Kidney (tissue), 14 donors: ENCODE measurements around the gene HSPB2. TPM values are rescaled to one million over a fixed set of nuclear protein-coding genes. Genes with fewer than 3 reads are reported as not detected.

Experiments
- DNase-seq, 5 donors: peaks; one replicate each; pipeline ENCODE4 v3.0.0-alpha.2; 2013 to 2020
- FAIRE-seq: peaks from 2 replicates; lab custom pipeline; 2012; peaks lifted over from hg19 to GRCh38; lab: Jason Lieb, UNC
- H3K27ac ChIP-seq, 2 donors: one replicate each; pipeline ENCODE4 v1.7.0; 2013; ENCODE audit warnings: low read depth in 2 of 2, low read length in 2 of 2, inconsistent platforms in 1 of 2
- H3K27me3 ChIP-seq: one replicate; pipeline ENCODE4 v1.7.1; 2013; ENCODE audit warnings: low read length, inconsistent platforms; ENCODE audit not compliant: control insufficient read depth, insufficient read depth
- H3K36me3 ChIP-seq, 3 donors: one replicate each; pipeline versions ENCODE4 v1.7.0 to v1.7.1; 2013; ENCODE audit warnings: low read length in 3 of 3, control low read depth in 1 of 3, inconsistent platforms in 1 of 3; ENCODE audit not compliant: insufficient read depth in 3 of 3, control insufficient read depth in 2 of 3
- H3K4me1 ChIP-seq, 3 donors: one replicate each; pipeline versions ENCODE4 v1.7.0 to v1.7.1; 2013; ENCODE audit warnings: low read length in 3 of 3, inconsistent platforms in 1 of 3, low read depth in 1 of 3; ENCODE audit not compliant: control insufficient read depth in 2 of 3, insufficient read depth in 2 of 3
- H3K4me3 ChIP-seq, 3 donors: one replicate each; pipeline versions ENCODE4 v1.7.0 to v1.8.1; 2013; ENCODE audit warnings: low read length in 3 of 3, control low read depth in 1 of 3, inconsistent platforms in 1 of 3
- H3K9ac ChIP-seq, 3 donors: one replicate each; pipeline versions ENCODE4 v1.7.0 to v1.7.1; 2013; ENCODE audit warnings: low read length in 3 of 3, control low read depth in 1 of 3, inconsistent platforms in 1 of 3
- H3K9me3 ChIP-seq, 3 donors: one replicate each; pipeline versions ENCODE4 v1.7.0 to v1.7.1; 2013; ENCODE audit warnings: low read length in 3 of 3, control low read depth in 1 of 3, inconsistent platforms in 1 of 3; ENCODE audit not compliant: control insufficient read depth in 2 of 3, insufficient read depth in 1 of 3
- CTCF ChIP-seq: IDR thresholded peaks from 3 replicates; pipeline ENCODE4 v1.5.1; 2012; ENCODE audit warnings: mild to moderate bottlenecking, moderate library complexity, borderline replicate concordance; ENCODE audit not compliant: insufficient read depth; ENCODE audit errors: extremely low read depth
- intact Hi-C: fragments of 100-400 bp; cut with DNase I; formaldehyde crosslinking; loops from one replicate; pipeline ENCODE4 v1.11.1; 2022
- polyA plus RNA-seq: library from polyadenylated mRNA; stranded (reverse); fragments of 350-450 nt; fragmentation: Illumina TruSeq; extraction: RNeasy Lipid Tissue Mini Kit (QIAGEN cat#74804); gene quantifications from one replicate; pipeline ENCODE4 v1.2.3, GENCODE V29; 2014; ENCODE audit warnings: low read depth, low replicate concordance; ENCODE audit not compliant: insufficient read depth
- total RNA-seq: library from RNA; stranded (reverse); fragmentation: NEBNext Ultra II Directional; extraction: Animal tissue kit (Norgen Biotek cat#: 25700); gene quantifications from one replicate; pipeline ENCODE4 v1.2.1, GENCODE V29; 2021
- donor health status: control.
- donor health status: control.
- donor health status: control.
- donor health status: control.
- donor health status: control.
- donor health status: DM: yes; HTN: yes; CAD: no.
- donor health status: Normal renal cell carcinoma (clear cell type).

The HSPB2 gene
- total and polyA plus RNA-seq, 2 donors from 2014 or later = 4.4 to 15.7 TPM

GRCh38 chr11:111925953-111926352 is 13.4 kb downstream of the HSPB2 start:
- Histone ChIP-seq H3K27me3 (no peaks in the 10 kb centered on the region), H3K4me1 (peaks cover 0 to 34% (median 17%) of the 10 kb centered on the region in 3 donors), H3K36me3 (peaks cover 0 to 3% (median 0%) of the 10 kb centered on the region in 3 donors), H3K9me3 (no peaks in the 10 kb centered on the region), H3K27ac (peak overlapping the region; percentile 88 to 95), H3K9ac (peak overlapping the region in 1 of 3 donors; percentile 83), H3K4me3 (peak overlapping the region in 2 of 3 donors; percentile 37 to 70)
- no peak for FAIRE-seq
- no peak for TF ChIP-seq CTCF
- intact Hi-C loops = no loop called here
- DNase-seq = peak in 1 of 5 donors; percentile 69

GRCh38 chr11:111926505-111927391 is 14.2 kb downstream of the HSPB2 start:
- H3K27ac ChIP-seq = peak overlapping the region; percentile 88 to 95
- FAIRE-seq (peak; percentile 33), DNase-seq (peak; percentile 98 to 99 (median 99))
- peak overlapping the region; percentile 64 to 79 (median 70) for H3K4me3 ChIP-seq
- H3K4me1 ChIP-seq = peaks cover 0 to 26% (median 17%) of the 10 kb centered on the region in 3 donors
- intact Hi-C loops = no loop called here
- no peaks in the 10 kb centered on the region for H3K27me3 ChIP-seq
- peak overlapping the region; percentile 58 to 83 (median 72) for H3K9ac ChIP-seq
- H3K36me3 ChIP-seq = peaks cover 0 to 3% (median 0%) of the 10 kb centered on the region in 3 donors
- TF ChIP-seq CTCF = no peak
- no peaks in the 10 kb centered on the region for H3K9me3 ChIP-seq

- DNase-seq (no peak), FAIRE-seq (no peak)
- intact Hi-C loops = loop anchor here (10.0 kb wide), 1 partner anchor 54 kb away; no protein-coding TSS in a partner anchor
- Histone ChIP-seq H3K36me3 (peaks cover 0 to 3% (median 0%) of the 10 kb centered on the region in 3 donors), H3K4me3 (no peak overlapping the region), H3K9ac (no peak overlapping the region), H3K27me3 (no peaks in the 10 kb centered on the region), H3K9me3 (no peaks in the 10 kb centered on the region), H3K4me1 (peaks cover 2 to 15% (median 13%) of the 10 kb centered on the region in 3 donors), H3K27ac (no peak overlapping the region)
- TF ChIP-seq CTCF = no peak
These were observed 17.9 kb downstream of the HSPB2 start for GRCh38 chr11:111930472-111930871.
